SK-N-SH (cell line): ENCODE measurements around the gene DSCAML1. TPM values are rescaled to one million over a fixed set of nuclear protein-coding genes. Genes with fewer than 3 reads are reported as not detected.

Source experiments
- CTCF ChIA-PET: fragments of 300-600, 350-600 bp; formaldehyde crosslinking; extraction: SDS; loops from one replicate; lab custom pipeline; 2021; lab: Yijun Ruan, JAX
- POLR2A ChIA-PET: fragments of 350-600 bp; sonication (Branson Sonifier 250); formaldehyde crosslinking; extraction: SDS; loops from one replicate; lab custom pipeline; 2020; ENCODE audit warnings: antibody characterized with exemption, inconsistent platforms; lab: Yijun Ruan, JAX
- DNase-seq: peaks from one replicate; pipeline ENCODE4 v3.0.0; 2012
- H2AFZ ChIP-seq: fragments of 200-600 bp; sonication (generic); 2 replicates; pipeline ENCODE4 v1.8.1; 2016; ENCODE audit warnings: antibody characterized with exemption, mild to moderate bottlenecking, low read depth
- H3F3A ChIP-seq: fragments of 200-600 bp; sonication (generic); replicated peaks from 2 replicates; pipeline ENCODE3; 2016; ENCODE audit warnings: antibody characterized with exemption, mild to moderate bottlenecking; ENCODE audit not compliant: insufficient read depth
- H3K27ac ChIP-seq, 2 experiments: fragments of 200-500 bp in 1 of 2; fragments of 200-600 bp in 1 of 2; sonication (Bioruptor generic) in 1 of 2; sonication (generic), shearing (Covaris generic) in 1 of 2; 2 replicates each; pipeline versions ENCODE4 v1.5.1 to v1.6.1; 2014 to 2016; ENCODE audit warnings: low read depth in 2 of 2, inconsistent platforms in 1 of 2, low read length in 1 of 2, mild to moderate bottlenecking in 1 of 2, mixed read lengths in 1 of 2
- H3K27me3 ChIP-seq: fragments of 200-600 bp; sonication (generic), shearing (Covaris generic); 2 replicates; pipeline ENCODE4 v1.6.1; 2016; ENCODE audit warnings: mixed run types; ENCODE audit not compliant: insufficient read depth
- H3K36me3 ChIP-seq, 2 experiments: fragments of 200-500 bp in 1 of 2; fragments of 200-600 bp in 1 of 2; sonication (Bioruptor generic) in 1 of 2; sonication (generic) in 1 of 2; replicated peaks in 1 of 2; 2 replicates each; pipeline versions ENCODE3 to v1.5.1; 2014 to 2016; ENCODE audit warnings: low read length in 1 of 2, mild to moderate bottlenecking in 1 of 2; ENCODE audit not compliant: insufficient read depth in 2 of 2, control insufficient read depth in 1 of 2
- H3K4me1 ChIP-seq, 2 experiments: fragments of 200-500 bp in 1 of 2; fragments of 200-600 bp in 1 of 2; sonication (Bioruptor generic) in 1 of 2; sonication (generic), shearing (Covaris generic) in 1 of 2; 2 replicates each; pipeline versions ENCODE4 v1.5.1 to v1.6.1; 2014 to 2016; ENCODE audit warnings: low read depth in 1 of 2, low read length in 1 of 2, mixed run types in 1 of 2; ENCODE audit not compliant: insufficient read depth in 2 of 2, control insufficient read depth in 1 of 2
- H3K4me2 ChIP-seq: fragments of 200-600 bp; sonication (generic), shearing (Covaris generic); 2 replicates; pipeline ENCODE4 v1.6.1; 2017; ENCODE audit warnings: mixed run types
- H3K4me3 ChIP-seq, 2 experiments: fragments of 200-500 bp in 1 of 2; fragments of 200-600 bp in 1 of 2; sonication (Bioruptor generic) in 1 of 2; sonication (generic), shearing (Covaris generic) in 1 of 2; 2 replicates each; pipeline versions ENCODE4 v1.5.1 to v1.8.1; 2014 to 2016; ENCODE audit warnings: low read depth in 2 of 2, inconsistent platforms in 1 of 2, low read length in 1 of 2, mild to moderate bottlenecking in 1 of 2, mixed read lengths in 1 of 2, moderate library complexity in 1 of 2
- H3K79me2 ChIP-seq: fragments of 200-600 bp; sonication (generic); 2 replicates; pipeline ENCODE4 v1.8.1; 2017; ENCODE audit warnings: mild to moderate bottlenecking; ENCODE audit not compliant: insufficient read depth
- H3K9ac ChIP-seq: fragments of 200-600 bp; sonication (generic); 2 replicates; pipeline ENCODE4 v1.6.1; 2017; ENCODE audit warnings: mixed run types
- H3K9me2 ChIP-seq: fragments of 200-600 bp; sonication (generic); 2 replicates; pipeline ENCODE4 v1.6.1; 2017; ENCODE audit warnings: mixed run types
- H3K9me3 ChIP-seq: fragments of 200-600 bp; sonication (generic); 2 replicates; pipeline ENCODE4 v1.6.1; 2017; ENCODE audit warnings: mixed run types, mild to moderate bottlenecking, moderate library complexity
- H4K20me1 ChIP-seq: fragments of 200-600 bp; sonication (generic); 2 replicates; pipeline ENCODE4 v1.6.1; 2017; ENCODE audit warnings: mild to moderate bottlenecking, mixed run types; ENCODE audit not compliant: insufficient read depth
- ELF1 ChIP-seq: IDR thresholded peaks from 2 replicates; pipeline ENCODE4 v1.4.0; 2012
- EP300 ChIP-seq, 2 experiments: IDR thresholded peaks; 2 replicates each; pipeline versions ENCODE4 v1.4.0 to v1.6.1; 2012; ENCODE audit warnings: borderline replicate concordance in 1 of 2, low read depth in 1 of 2, low read length in 1 of 2
- FOXJ3 ChIP-seq: sonication (generic); formaldehyde crosslinking; IDR thresholded peaks from 2 replicates; pipeline ENCODE4 v1.5.1; 2020; ENCODE audit warnings: mild to moderate bottlenecking, missing genetic modification reagents
- FOXM1 ChIP-seq: IDR thresholded peaks from 2 replicates; pipeline ENCODE4 v1.4.0; 2012; ENCODE audit warnings: low read depth, mild to moderate bottlenecking
- GABPA ChIP-seq: IDR thresholded peaks from 2 replicates; pipeline ENCODE4 v1.4.0; 2012; ENCODE audit warnings: low read depth, mild to moderate bottlenecking
- JUND ChIP-seq: IDR thresholded peaks from 2 replicates; pipeline ENCODE4 v1.4.0; 2012
- MXI1 ChIP-seq: IDR thresholded peaks from 2 replicates; pipeline ENCODE4 v1.6.1; 2012; ENCODE audit warnings: mild to moderate bottlenecking, low read depth, low read length, improper control_type of control experiment
- NFIC ChIP-seq: IDR thresholded peaks from 2 replicates; pipeline ENCODE4 v1.4.0; 2012; ENCODE audit warnings: borderline replicate concordance
- POLR2AphosphoS5 ChIP-seq: IDR thresholded peaks from 2 replicates; pipeline ENCODE4 v1.6.1; 2012; ENCODE audit warnings: low read depth, low read length
- RFX5 ChIP-seq: IDR thresholded peaks from 2 replicates; pipeline ENCODE4 v1.6.1; 2012; ENCODE audit warnings: mild to moderate bottlenecking, improper control_type of control experiment, low read length
- SIN3A ChIP-seq: IDR thresholded peaks from 2 replicates; pipeline ENCODE4 v1.6.1; 2012; ENCODE audit warnings: low read depth, mild to moderate bottlenecking, low read length, moderate library complexity, borderline replicate concordance
- SMC3 ChIP-seq: IDR thresholded peaks from 2 replicates; pipeline ENCODE4 v1.6.1; 2012; ENCODE audit warnings: low read depth, low read length, improper control_type of control experiment
- TAF1 ChIP-seq: IDR thresholded peaks from 2 replicates; pipeline ENCODE4 v1.6.1; 2012; ENCODE audit warnings: low read depth, mild to moderate bottlenecking, low read length, moderate library complexity, borderline replicate concordance
- TEAD4 ChIP-seq: IDR thresholded peaks from 2 replicates; pipeline ENCODE4 v1.4.0; 2012; ENCODE audit warnings: mild to moderate bottlenecking, borderline replicate concordance; ENCODE audit not compliant: insufficient read depth
- WGBS: methylation state at CpG from one replicate; pipeline ENCODE4 v1.1.6; 2017; ENCODE audit warnings: low lambda C conversion rate; 5-methylcytosine and 5-hydroxymethylcytosine counted together
- polyA plus RNA-seq, 3 experiments: library from polyadenylated mRNA; depleted of rRNA; stranded (reverse); fragments of >200 nt; gene quantifications; 2 replicates each; pipeline ENCODE4 v1.2.3, GENCODE V29; 2012
- TF ChIP-seq, protein P1 (sequence below): fragments of 200-600 bp; sonication (generic); IDR thresholded peaks from 2 replicates; pipeline ENCODE4 v1.6.1; 2017; ENCODE audit warnings: antibody characterized with exemption, mild to moderate bottlenecking, moderate library complexity
- TF ChIP-seq, protein P2 (sequence below): IDR thresholded peaks from 2 replicates; pipeline ENCODE4 v1.6.1; 2012; ENCODE audit warnings: mild to moderate bottlenecking, low read depth, low read length, moderate library complexity
- TF ChIP-seq, protein P3 (sequence below): IDR thresholded peaks from 2 replicates; pipeline ENCODE4 v1.4.0; 2012; ENCODE audit warnings: low read depth, borderline replicate concordance
- TF ChIP-seq, protein P4 (sequence below): fragments of 150-350 bp; IDR thresholded peaks from 2 replicates; pipeline ENCODE4 v1.6.1; 2016; ENCODE audit warnings: mild to moderate bottlenecking, low read depth, low read length

The DSCAML1 gene
- polyA plus RNA-seq, 1 of the 3 experiments (the other 2 are of a cell fraction): not detected

DNA sequence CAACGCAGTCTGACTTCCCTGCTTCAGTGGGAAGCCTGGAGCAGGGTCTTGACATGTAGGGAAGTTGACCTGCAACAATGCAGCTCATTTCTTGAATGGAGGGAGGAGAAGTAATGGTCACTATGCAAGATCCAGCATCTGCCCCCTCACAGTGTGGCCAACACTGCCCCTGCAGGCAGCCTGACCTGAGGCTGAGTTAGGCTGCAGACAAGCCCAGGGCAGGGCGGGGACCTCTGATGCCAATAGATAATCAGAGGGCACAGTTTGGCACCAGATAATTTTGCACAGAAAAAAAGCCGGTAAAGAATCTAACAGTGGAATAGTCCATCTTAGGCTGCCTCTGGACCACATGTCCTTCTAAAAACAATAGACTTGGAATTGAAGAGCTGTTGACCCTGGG, 182.3 kb downstream of the DSCAML1 start (continued):
- no peak for TF ChIP-seq ELF1
- TF ChIP-seq POLR2AphosphoS5: no peak
- TF ChIP-seq MXI1: no peak

DNA sequence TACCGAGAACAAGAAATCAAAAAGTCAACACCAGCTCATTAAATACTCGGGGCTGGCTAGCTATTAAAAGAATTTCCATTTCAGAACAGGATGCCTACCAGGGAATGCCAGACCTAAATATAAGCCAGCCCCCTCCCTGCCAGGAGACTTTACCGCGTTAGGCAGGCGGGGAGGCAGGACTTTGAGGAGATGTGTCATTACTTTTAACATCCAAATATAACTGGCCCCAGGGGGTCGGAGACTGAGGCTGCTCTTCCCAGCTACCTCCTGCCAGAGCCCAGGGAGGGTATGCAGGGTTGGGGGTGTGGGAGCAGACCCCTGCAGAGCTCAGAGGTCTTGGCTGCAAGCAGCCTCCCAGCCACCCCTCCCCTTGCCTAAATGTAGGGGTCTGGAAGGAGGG, 183.5 kb downstream of the DSCAML1 start:
- WGBS: 58% methylated on average over 6 of the region's 6 CpGs
- no peak for TF ChIP-seq GABPA
- TF ChIP-seq TAF1: no peak
- Histone ChIP-seq H3K79me2 (no peaks in the 10 kb centered on the region), H3K27ac (no peak overlapping the region), H3K9me2 (no peaks in the 10 kb centered on the region), H3K36me3 (no peaks in the 10 kb centered on the region), H3K9ac (no peak overlapping the region), H2AFZ (no peak overlapping the region), H3K27me3 (no peaks in the 10 kb centered on the region), H4K20me1 (no peaks in the 10 kb centered on the region), H3F3A (no peaks in the 10 kb centered on the region), H3K4me2 (no peak overlapping the region), H3K4me1 (peaks cover 0 to under 1% of the 10 kb centered on the region in 2 experiments; a peak in 1 of 4 replicates), H3K9me3 (no peaks in the 10 kb centered on the region), H3K4me3 (no peak overlapping the region)
- ChIA-PET POLR2A (no interaction called here), CTCF (interaction anchor here (0.9 to 2.2 kb wide), 6 partner anchors 10 to 204 kb away, joined by 3 to 9 read pairs (median 3); no protein-coding TSS in a partner anchor)
- DNase-seq: no peak

DNA sequence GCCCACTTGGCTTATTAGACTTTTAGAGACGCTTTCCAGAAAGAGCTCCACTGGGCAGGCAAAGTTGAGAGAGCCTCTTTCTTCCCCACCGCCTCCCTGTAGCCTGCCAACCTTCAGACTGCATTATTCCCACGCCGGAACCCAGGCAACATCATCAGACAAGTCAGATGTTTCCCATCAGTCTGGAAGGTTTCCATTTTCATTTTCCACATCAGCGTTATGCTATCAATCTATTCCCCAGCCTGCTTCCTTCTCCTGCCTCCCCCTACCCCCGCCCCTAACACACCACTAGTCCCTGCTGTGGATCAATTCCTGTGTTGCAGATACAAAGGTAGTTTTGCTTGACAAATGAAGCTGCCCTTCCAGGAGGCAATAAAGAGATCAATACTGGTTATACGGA, 184.8 kb downstream of the DSCAML1 start:
- no peaks in the 10 kb centered on the region for H3F3A ChIP-seq
- H3K4me3 ChIP-seq: no peak overlapping the region
- H3K36me3 ChIP-seq: no peaks in the 10 kb centered on the region
- no peaks in the 10 kb centered on the region for H3K9me2 ChIP-seq
- no peaks in the 10 kb centered on the region for H3K9me3 ChIP-seq
- no peak for DNase-seq
- H4K20me1 ChIP-seq: no peaks in the 10 kb centered on the region
- CTCF ChIA-PET: interaction anchor here (1.3 kb wide), 1 partner anchor 8 kb away, joined by 5 read pairs; no protein-coding TSS in a partner anchor
- POLR2A ChIA-PET: no interaction called here
- no peaks in the 10 kb centered on the region for H3K79me2 ChIP-seq
- WGBS: 32% methylated on average over 7 of the region's 7 CpGs
- no peak overlapping the region for H3K27ac ChIP-seq
- no peak overlapping the region for H2AFZ ChIP-seq
- no peak overlapping the region for H3K9ac ChIP-seq
- H3K4me2 ChIP-seq: no peak overlapping the region
- H3K4me1 ChIP-seq: no peaks in the 10 kb centered on the region; a peak in 1 of 4 replicates
- H3K27me3 ChIP-seq: no peaks in the 10 kb centered on the region
- TF ChIP-seq ELF1 (no peak), SIN3A (no peak), FOXM1 (no peak), GABPA (no peak), SMC3 (no peak), MXI1 (no peak), RFX5 (no peak), FOXJ3 (CRISPR knock-in tag) (no peak), EP300 (IDR thresholded peaks at IDR 0.05; ENCODE audit: borderline replicate concordance in 1 of 2, low read depth in 1 of 2, low read length in 1 of 2) (no peak), TEAD4 (no peak), NFIC (no peak), JUND (no peak)
- TF ChIP-seq, protein P1, sequence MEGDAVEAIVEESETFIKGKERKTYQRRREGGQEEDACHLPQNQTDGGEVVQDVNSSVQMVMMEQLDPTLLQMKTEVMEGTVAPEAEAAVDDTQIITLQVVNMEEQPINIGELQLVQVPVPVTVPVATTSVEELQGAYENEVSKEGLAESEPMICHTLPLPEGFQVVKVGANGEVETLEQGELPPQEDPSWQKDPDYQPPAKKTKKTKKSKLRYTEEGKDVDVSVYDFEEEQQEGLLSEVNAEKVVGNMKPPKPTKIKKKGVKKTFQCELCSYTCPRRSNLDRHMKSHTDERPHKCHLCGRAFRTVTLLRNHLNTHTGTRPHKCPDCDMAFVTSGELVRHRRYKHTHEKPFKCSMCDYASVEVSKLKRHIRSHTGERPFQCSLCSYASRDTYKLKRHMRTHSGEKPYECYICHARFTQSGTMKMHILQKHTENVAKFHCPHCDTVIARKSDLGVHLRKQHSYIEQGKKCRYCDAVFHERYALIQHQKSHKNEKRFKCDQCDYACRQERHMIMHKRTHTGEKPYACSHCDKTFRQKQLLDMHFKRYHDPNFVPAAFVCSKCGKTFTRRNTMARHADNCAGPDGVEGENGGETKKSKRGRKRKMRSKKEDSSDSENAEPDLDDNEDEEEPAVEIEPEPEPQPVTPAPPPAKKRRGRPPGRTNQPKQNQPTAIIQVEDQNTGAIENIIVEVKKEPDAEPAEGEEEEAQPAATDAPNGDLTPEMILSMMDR: no peak
- TF ChIP-seq, protein P2, sequence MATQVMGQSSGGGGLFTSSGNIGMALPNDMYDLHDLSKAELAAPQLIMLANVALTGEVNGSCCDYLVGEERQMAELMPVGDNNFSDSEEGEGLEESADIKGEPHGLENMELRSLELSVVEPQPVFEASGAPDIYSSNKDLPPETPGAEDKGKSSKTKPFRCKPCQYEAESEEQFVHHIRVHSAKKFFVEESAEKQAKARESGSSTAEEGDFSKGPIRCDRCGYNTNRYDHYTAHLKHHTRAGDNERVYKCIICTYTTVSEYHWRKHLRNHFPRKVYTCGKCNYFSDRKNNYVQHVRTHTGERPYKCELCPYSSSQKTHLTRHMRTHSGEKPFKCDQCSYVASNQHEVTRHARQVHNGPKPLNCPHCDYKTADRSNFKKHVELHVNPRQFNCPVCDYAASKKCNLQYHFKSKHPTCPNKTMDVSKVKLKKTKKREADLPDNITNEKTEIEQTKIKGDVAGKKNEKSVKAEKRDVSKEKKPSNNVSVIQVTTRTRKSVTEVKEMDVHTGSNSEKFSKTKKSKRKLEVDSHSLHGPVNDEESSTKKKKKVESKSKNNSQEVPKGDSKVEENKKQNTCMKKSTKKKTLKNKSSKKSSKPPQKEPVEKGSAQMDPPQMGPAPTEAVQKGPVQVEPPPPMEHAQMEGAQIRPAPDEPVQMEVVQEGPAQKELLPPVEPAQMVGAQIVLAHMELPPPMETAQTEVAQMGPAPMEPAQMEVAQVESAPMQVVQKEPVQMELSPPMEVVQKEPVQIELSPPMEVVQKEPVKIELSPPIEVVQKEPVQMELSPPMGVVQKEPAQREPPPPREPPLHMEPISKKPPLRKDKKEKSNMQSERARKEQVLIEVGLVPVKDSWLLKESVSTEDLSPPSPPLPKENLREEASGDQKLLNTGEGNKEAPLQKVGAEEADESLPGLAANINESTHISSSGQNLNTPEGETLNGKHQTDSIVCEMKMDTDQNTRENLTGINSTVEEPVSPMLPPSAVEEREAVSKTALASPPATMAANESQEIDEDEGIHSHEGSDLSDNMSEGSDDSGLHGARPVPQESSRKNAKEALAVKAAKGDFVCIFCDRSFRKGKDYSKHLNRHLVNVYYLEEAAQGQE: no peak
- TF ChIP-seq, protein P3, sequence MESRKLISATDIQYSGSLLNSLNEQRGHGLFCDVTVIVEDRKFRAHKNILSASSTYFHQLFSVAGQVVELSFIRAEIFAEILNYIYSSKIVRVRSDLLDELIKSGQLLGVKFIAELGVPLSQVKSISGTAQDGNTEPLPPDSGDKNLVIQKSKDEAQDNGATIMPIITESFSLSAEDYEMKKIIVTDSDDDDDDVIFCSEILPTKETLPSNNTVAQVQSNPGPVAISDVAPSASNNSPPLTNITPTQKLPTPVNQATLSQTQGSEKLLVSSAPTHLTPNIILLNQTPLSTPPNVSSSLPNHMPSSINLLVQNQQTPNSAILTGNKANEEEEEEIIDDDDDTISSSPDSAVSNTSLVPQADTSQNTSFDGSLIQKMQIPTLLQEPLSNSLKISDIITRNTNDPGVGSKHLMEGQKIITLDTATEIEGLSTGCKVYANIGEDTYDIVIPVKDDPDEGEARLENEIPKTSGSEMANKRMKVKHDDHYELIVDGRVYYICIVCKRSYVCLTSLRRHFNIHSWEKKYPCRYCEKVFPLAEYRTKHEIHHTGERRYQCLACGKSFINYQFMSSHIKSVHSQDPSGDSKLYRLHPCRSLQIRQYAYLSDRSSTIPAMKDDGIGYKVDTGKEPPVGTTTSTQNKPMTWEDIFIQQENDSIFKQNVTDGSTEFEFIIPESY: no peak
- TF ChIP-seq, protein P4, sequence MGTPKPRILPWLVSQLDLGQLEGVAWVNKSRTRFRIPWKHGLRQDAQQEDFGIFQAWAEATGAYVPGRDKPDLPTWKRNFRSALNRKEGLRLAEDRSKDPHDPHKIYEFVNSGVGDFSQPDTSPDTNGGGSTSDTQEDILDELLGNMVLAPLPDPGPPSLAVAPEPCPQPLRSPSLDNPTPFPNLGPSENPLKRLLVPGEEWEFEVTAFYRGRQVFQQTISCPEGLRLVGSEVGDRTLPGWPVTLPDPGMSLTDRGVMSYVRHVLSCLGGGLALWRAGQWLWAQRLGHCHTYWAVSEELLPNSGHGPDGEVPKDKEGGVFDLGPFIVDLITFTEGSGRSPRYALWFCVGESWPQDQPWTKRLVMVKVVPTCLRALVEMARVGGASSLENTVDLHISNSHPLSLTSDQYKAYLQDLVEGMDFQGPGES: no peak
